Erythroblast (primary cell): Measurements from ENCODE around the gene CCDC183.

ENCODE experiments used
- GATA1 ChIP-seq: IDR thresholded peaks from 2 replicates; pipeline ENCODE4 v1.6.1; 2011; ENCODE audit warnings: low read depth, mild to moderate bottlenecking, control low read depth, low read length, moderate library complexity
- POLR2A ChIP-seq: IDR thresholded peaks from 2 replicates; pipeline ENCODE4 v1.6.1; 2011; ENCODE audit warnings: mild to moderate bottlenecking, low read length

GRCh38 chr9:136849960-136850865, 54.1 kb downstream of the CCDC183 start:
- TF ChIP-seq POLR2A (no peak), GATA1 (no peak)
